Kidney (tissue), 14 donors: ENCODE results near the gene STX8. TPM values are rescaled to one million over a fixed set of nuclear protein-coding genes. Genes with fewer than 3 reads are reported as not detected.
"Not testable (repeated sequence)": the region's sequence is repeated elsewhere in the genome, so short reads cannot be mapped to it uniquely, and the experiment has no call there.

ENCODE experiments used
- DNase-seq, 5 donors: peaks; one replicate each; pipeline ENCODE4 v3.0.0-alpha.2; 2013 to 2020
- FAIRE-seq: peaks from 2 replicates; lab custom pipeline; 2012; peaks lifted over from hg19 to GRCh38; lab: Jason Lieb, UNC
- H3K27ac ChIP-seq, 2 donors: one replicate each; pipeline ENCODE4 v1.7.0; 2013; ENCODE audit warnings: low read depth in 2 of 2, low read length in 2 of 2, inconsistent platforms in 1 of 2
- H3K27me3 ChIP-seq: one replicate; pipeline ENCODE4 v1.7.1; 2013; ENCODE audit warnings: low read length, inconsistent platforms; ENCODE audit not compliant: control insufficient read depth, insufficient read depth
- H3K36me3 ChIP-seq, 3 donors: one replicate each; pipeline versions ENCODE4 v1.7.0 to v1.7.1; 2013; ENCODE audit warnings: low read length in 3 of 3, control low read depth in 1 of 3, inconsistent platforms in 1 of 3; ENCODE audit not compliant: insufficient read depth in 3 of 3, control insufficient read depth in 2 of 3
- H3K4me1 ChIP-seq, 3 donors: one replicate each; pipeline versions ENCODE4 v1.7.0 to v1.7.1; 2013; ENCODE audit warnings: low read length in 3 of 3, inconsistent platforms in 1 of 3, low read depth in 1 of 3; ENCODE audit not compliant: control insufficient read depth in 2 of 3, insufficient read depth in 2 of 3
- H3K4me3 ChIP-seq, 3 donors: one replicate each; pipeline versions ENCODE4 v1.7.0 to v1.8.1; 2013; ENCODE audit warnings: low read length in 3 of 3, control low read depth in 1 of 3, inconsistent platforms in 1 of 3
- H3K9ac ChIP-seq, 3 donors: one replicate each; pipeline versions ENCODE4 v1.7.0 to v1.7.1; 2013; ENCODE audit warnings: low read length in 3 of 3, control low read depth in 1 of 3, inconsistent platforms in 1 of 3
- H3K9me3 ChIP-seq, 3 donors: one replicate each; pipeline versions ENCODE4 v1.7.0 to v1.7.1; 2013; ENCODE audit warnings: low read length in 3 of 3, control low read depth in 1 of 3, inconsistent platforms in 1 of 3; ENCODE audit not compliant: control insufficient read depth in 2 of 3, insufficient read depth in 1 of 3
- CTCF ChIP-seq: IDR thresholded peaks from 3 replicates; pipeline ENCODE4 v1.5.1; 2012; ENCODE audit warnings: mild to moderate bottlenecking, moderate library complexity, borderline replicate concordance; ENCODE audit not compliant: insufficient read depth; ENCODE audit errors: extremely low read depth
- intact Hi-C: fragments of 100-400 bp; cut with DNase I; formaldehyde crosslinking; loops from one replicate; pipeline ENCODE4 v1.11.1; 2022
- polyA plus RNA-seq: library from polyadenylated mRNA; stranded (reverse); fragments of 350-450 nt; fragmentation: Illumina TruSeq; extraction: RNeasy Lipid Tissue Mini Kit (QIAGEN cat#74804); gene quantifications from one replicate; pipeline ENCODE4 v1.2.3, GENCODE V29; 2014; ENCODE audit warnings: low read depth, low replicate concordance; ENCODE audit not compliant: insufficient read depth
- total RNA-seq: library from RNA; stranded (reverse); fragmentation: NEBNext Ultra II Directional; extraction: Animal tissue kit (Norgen Biotek cat#: 25700); gene quantifications from one replicate; pipeline ENCODE4 v1.2.1, GENCODE V29; 2021
- donor health status: control.
- donor health status: control.
- donor health status: control.
- donor health status: control.
- donor health status: control.
- donor health status: DM: yes; HTN: yes; CAD: no.
- donor health status: Normal renal cell carcinoma (clear cell type).

STX8 gene
- total and polyA plus RNA-seq, 2 donors from 2014 or later = 67.2 to 127 TPM

DNA sequence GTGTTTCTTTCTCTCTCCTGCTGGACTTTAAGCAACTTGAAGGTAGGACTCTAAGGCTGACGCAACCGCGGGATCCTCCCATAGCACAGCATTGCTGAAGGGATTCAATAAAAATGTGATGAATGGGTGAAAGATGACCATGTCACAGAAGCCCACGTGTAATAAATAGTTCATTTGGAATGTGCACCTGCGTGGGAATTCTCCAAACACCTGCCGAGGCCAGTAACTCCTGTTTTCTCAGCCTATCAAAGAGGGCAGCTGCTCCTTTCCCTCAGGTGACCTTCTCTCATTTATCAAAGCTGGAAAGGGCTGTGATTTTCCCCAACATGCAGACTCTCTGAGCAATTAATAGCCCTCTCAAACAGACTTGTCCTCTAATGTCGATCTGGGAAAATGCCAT is 235.7 kb downstream of the STX8 start:
- FAIRE-seq (no peak), DNase-seq (no peak)
- no peaks in the 10 kb centered on the region for H3K27me3 ChIP-seq
- no peaks in the 10 kb centered on the region for H3K4me1 ChIP-seq
- no peak overlapping the region for H3K9ac ChIP-seq
- H3K27ac ChIP-seq = no peak overlapping the region
- TF ChIP-seq CTCF = no peak
- H3K9me3 ChIP-seq = peaks cover 0 to 10% (median 0%) of the 10 kb centered on the region in 3 donors
- no peak overlapping the region for H3K4me3 ChIP-seq
- no peaks in the 10 kb centered on the region for H3K36me3 ChIP-seq
- intact Hi-C loops = no loop called here

DNA sequence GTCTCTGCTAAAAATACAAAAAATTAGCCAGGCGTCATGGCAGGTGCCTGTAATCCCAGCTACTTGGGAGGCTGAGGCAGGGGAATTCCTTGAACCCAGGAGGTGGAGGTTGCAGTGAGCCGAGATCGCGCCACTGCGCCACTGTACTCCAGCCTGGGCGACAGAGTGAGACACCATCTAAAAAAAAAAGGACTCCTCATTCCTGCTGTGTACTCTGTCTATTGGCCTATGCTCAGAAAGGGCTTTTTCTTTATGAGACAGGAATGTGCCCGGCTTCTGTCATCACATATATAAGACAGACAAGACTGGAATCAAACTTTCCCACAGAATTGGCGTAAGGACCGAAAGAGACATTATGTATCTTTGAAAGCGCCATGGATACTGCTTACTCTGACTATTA is 236.1 kb downstream of the STX8 start:
- H3K27ac ChIP-seq, H3K27me3 ChIP-seq, H3K9ac ChIP-seq, FAIRE-seq, H3K4me1 ChIP-seq, intact Hi-C loops, H3K36me3 ChIP-seq, DNase-seq, H3K4me3 ChIP-seq: not testable (repeated sequence)
- peaks cover 0 to 15% (median 1%) of the 10 kb centered on the region in 3 donors for H3K9me3 ChIP-seq

- H3K27ac ChIP-seq = no peak overlapping the region
- TF ChIP-seq CTCF = no peak
- no peaks in the 10 kb centered on the region for H3K4me1 ChIP-seq
- peaks cover 0 to 16% (median 1%) of the 10 kb centered on the region in 3 donors for H3K9me3 ChIP-seq
- no peak overlapping the region for H3K4me3 ChIP-seq
- H3K36me3 ChIP-seq = no peaks in the 10 kb centered on the region
- H3K9ac ChIP-seq = no peak overlapping the region
- no peaks in the 10 kb centered on the region for H3K27me3 ChIP-seq
- DNase-seq (no peak), FAIRE-seq (no peak)
- intact Hi-C loops = no loop called here
These were observed 238.8 kb downstream of the STX8 start for GRCh38 chr17:9336817-9337216.

DNA sequence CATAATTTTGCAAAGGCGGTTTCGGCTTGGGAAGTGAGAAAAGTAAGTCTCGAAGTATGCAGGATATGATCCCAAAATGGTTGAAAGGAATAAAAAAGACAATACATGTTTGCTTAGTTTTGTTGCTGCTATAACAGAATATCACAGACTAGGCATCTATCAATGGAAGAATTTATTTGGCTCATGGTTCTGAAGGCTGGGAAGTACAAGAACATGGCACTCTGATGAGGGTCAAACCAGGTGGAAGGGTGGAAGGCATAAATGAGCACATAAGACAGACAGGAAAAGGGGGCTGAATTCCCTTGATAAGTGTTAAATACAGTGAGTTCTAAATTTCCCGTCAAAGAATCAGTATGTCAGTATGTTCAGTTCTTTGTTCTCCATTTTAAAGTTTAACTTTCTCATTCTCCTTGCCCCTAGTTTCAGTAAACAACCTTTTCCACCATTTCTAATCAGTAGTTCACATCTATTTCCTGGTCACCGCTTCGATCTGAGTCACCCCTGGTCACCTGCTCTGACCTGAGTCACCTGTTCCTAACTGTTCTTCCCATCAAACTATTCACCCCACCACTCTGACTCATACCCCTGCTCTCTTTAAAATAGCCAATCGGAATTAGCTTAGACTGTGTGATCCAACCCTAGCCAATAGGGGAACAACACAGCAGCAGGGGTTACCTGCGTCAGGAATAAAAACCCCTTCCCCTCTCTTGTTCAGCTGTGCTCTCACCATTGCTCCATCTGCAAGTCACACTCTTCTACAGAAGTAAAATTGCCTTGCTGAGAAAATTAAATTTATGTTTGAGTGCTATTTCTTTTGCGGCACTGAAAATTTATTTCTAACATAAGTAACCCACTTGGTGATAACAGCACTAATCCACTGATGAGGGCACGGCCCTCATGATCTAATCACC is 240.8 kb downstream of the STX8 start:
- Histone ChIP-seq H3K4me1 (no peaks in the 10 kb centered on the region), H3K9ac (no peak overlapping the region), H3K27ac (no peak overlapping the region), H3K27me3 (no peaks in the 10 kb centered on the region), H3K4me3 (no peak overlapping the region), H3K36me3 (no peaks in the 10 kb centered on the region), H3K9me3 (peaks cover 0 to 16% (median 1%) of the 10 kb centered on the region in 3 donors)
- intact Hi-C loops = no loop called here
- no peak for TF ChIP-seq CTCF
- DNase-seq (no peak), FAIRE-seq (no peak)
